HepG2 (cell line): ENCODE results near the gene C6orf136. TPM values are rescaled to one million over a fixed set of nuclear protein-coding genes. Genes with fewer than 3 reads are reported as not detected.

Experiments used
- ATAC-seq: fragments of 200-7000 bp; cut with Tn5 transposase; 3 replicates; pipeline ENCODE4 v1.9.1; 2020; ENCODE audit warnings: mild to moderate bottlenecking, moderate library complexity
- BruUV-seq: library from RNA; stranded (reverse); fragments of 400-500 nt; replicated peaks from 2 replicates; lab custom pipeline; 2021; lab: Mats Ljungman, UMichigan
- CTCF ChIA-PET: fragments of 300-600 bp; formaldehyde crosslinking; extraction: SDS; loops from one replicate; lab custom pipeline; 2021; ENCODE audit warnings: low total read pairs, inconsistent platforms, low intra/inter-chr PET ratio; lab: Yijun Ruan, JAX
- POLR2A ChIA-PET: fragments of 350-600 bp; sonication (Branson Sonifier 250); formaldehyde crosslinking; loops from one replicate; lab custom pipeline; 2020; ENCODE audit warnings: antibody characterized with exemption, inconsistent platforms; lab: Yijun Ruan, JAX
- DNase-seq: peaks from one replicate; pipeline ENCODE4 v3.0.0-alpha.2; 2015; ENCODE audit warnings: low spot score
- FAIRE-seq: peaks from 3 replicates; lab custom pipeline; 2011; peaks lifted over from hg19 to GRCh38; lab: Jason Lieb, UNC
- H2AFZ ChIP-seq: one replicate; pipeline ENCODE4 v1.6.1; 2011; ENCODE audit warnings: low read length, inconsistent platforms
- H3K27ac ChIP-seq: fragments of 300-600 bp; 3 replicates; pipeline ENCODE4 v1.8.0; 2011; ENCODE audit warnings: mixed run types, mild to moderate bottlenecking, mixed read lengths, low read length, inconsistent platforms; ENCODE audit not compliant: insufficient read depth; ENCODE audit errors: extremely low read length
- H3K27me3 ChIP-seq, 2 experiments: fragments of 200-600 bp in 1 of 2; 2 replicates in 1 of 2; 3 replicates in 1 of 2; pipeline versions ENCODE4 v1.6.0 to v1.8.0; 2011; ENCODE audit warnings: low read length in 2 of 2, mild to moderate bottlenecking in 2 of 2, moderate library complexity in 2 of 2, inconsistent platforms in 1 of 2; ENCODE audit not compliant: insufficient read depth in 2 of 2, control insufficient read depth in 1 of 2
- H3K36me3 ChIP-seq, 2 experiments: fragments of 200-600 bp in 1 of 2; replicated peaks in 1 of 2; 2 replicates in 1 of 2; 3 replicates in 1 of 2; pipeline versions ENCODE4 v1.5.1 to v1.8.0; 2011; ENCODE audit warnings: low read length in 2 of 2, inconsistent platforms in 1 of 2; ENCODE audit not compliant: insufficient read depth in 2 of 2, control insufficient read depth in 1 of 2
- H3K4me1 ChIP-seq: 2 replicates; pipeline ENCODE4 v1.5.1; 2012; ENCODE audit warnings: low read length, inconsistent platforms; ENCODE audit not compliant: insufficient read depth
- H3K4me2 ChIP-seq: 2 replicates; pipeline ENCODE4 v1.6.0; 2011; ENCODE audit warnings: low read depth, low read length, inconsistent platforms
- H3K4me3 ChIP-seq, 3 experiments: fragments of 200-600 bp in 1 of 3; sonication (generic), shearing (Covaris generic) in 1 of 3; replicated peaks in 1 of 3; 2 replicates each; pipeline ENCODE4 v1.5.1; 2011 to 2016; ENCODE audit warnings: low read length in 3 of 3, inconsistent platforms in 2 of 3, low read depth in 2 of 3, mild to moderate bottlenecking in 2 of 3, control low read depth in 1 of 3, mixed read lengths in 1 of 3; ENCODE audit not compliant: insufficient read depth in 1 of 3
- H3K79me2 ChIP-seq: one replicate; pipeline ENCODE4 v1.6.1; 2011; ENCODE audit warnings: low read length, inconsistent platforms; ENCODE audit not compliant: insufficient read depth
- H3K9ac ChIP-seq: 2 replicates; pipeline ENCODE4 v1.6.0; 2011; ENCODE audit warnings: mild to moderate bottlenecking, low read depth, low read length, inconsistent platforms; ENCODE audit not compliant: insufficient read depth
- H3K9me3 ChIP-seq: 2 replicates; pipeline ENCODE4 v1.5.1; 2012; ENCODE audit warnings: mild to moderate bottlenecking, low read length
- H4K20me1 ChIP-seq: 2 replicates; pipeline ENCODE4 v1.6.0; 2011; ENCODE audit warnings: inconsistent platforms, mild to moderate bottlenecking, low read length, moderate library complexity; ENCODE audit not compliant: insufficient read depth
- ARNTL ChIP-seq: sonication (generic); formaldehyde crosslinking; IDR thresholded peaks from 2 replicates; pipeline ENCODE4 v1.4.0; 2020; ENCODE audit warnings: mild to moderate bottlenecking, missing genetic modification reagents
- ATF4 ChIP-seq, 2 experiments: fragments of 450-650 bp in 1 of 2; sonication (generic) in 1 of 2; formaldehyde crosslinking; IDR thresholded peaks; 2 replicates each; pipeline versions ENCODE4 v1.5.0 to v1.8.0; 2020 to 2022; ENCODE audit warnings: mild to moderate bottlenecking in 1 of 2, missing genetic modification reagents in 1 of 2
- CENPT ChIP-seq: sonication (generic); formaldehyde crosslinking; IDR thresholded peaks from 2 replicates; pipeline ENCODE4 v1.8.0; 2022; ENCODE audit warnings: low read depth, mild to moderate bottlenecking, moderate library complexity, missing genetic modification reagents
- FOXM1 ChIP-seq: sonication (generic); formaldehyde crosslinking; IDR thresholded peaks from 2 replicates; pipeline ENCODE4 v1.5.0; 2020; ENCODE audit warnings: missing genetic modification reagents
- IRF1 ChIP-seq: sonication (generic); formaldehyde crosslinking; IDR thresholded peaks from 2 replicates; pipeline ENCODE4 v1.4.0; 2020; ENCODE audit warnings: low read depth, mild to moderate bottlenecking, missing genetic modification reagents
- JUN ChIP-seq: sonication (generic); formaldehyde crosslinking; IDR thresholded peaks from 2 replicates; pipeline ENCODE4 v1.4.0; 2020; ENCODE audit warnings: mild to moderate bottlenecking, missing genetic modification reagents
- KDM6A ChIP-seq: IDR thresholded peaks from 2 replicates; pipeline ENCODE4 v1.6.1; 2016; ENCODE audit warnings: low read depth
- MED1 ChIP-seq: sonication (generic); formaldehyde crosslinking; IDR thresholded peaks from 2 replicates; pipeline ENCODE4 v1.4.0; 2020; ENCODE audit warnings: missing genetic modification reagents
- MED13 ChIP-seq: sonication (generic); formaldehyde crosslinking; IDR thresholded peaks from 2 replicates; pipeline ENCODE4 v1.5.0; 2020; ENCODE audit warnings: missing genetic modification reagents
- PHF8 ChIP-seq: sonication (generic); formaldehyde crosslinking; IDR thresholded peaks from 2 replicates; pipeline ENCODE4 v1.5.0; 2020; ENCODE audit warnings: missing genetic modification reagents
- SAFB2 ChIP-seq: sonication (generic); formaldehyde crosslinking; IDR thresholded peaks from 2 replicates; pipeline ENCODE4 v1.5.1; 2020; ENCODE audit warnings: missing genetic modification reagents, low read depth, mild to moderate bottlenecking, borderline replicate concordance
- SNRNP70 ChIP-seq: fragments of 200-400 bp; formaldehyde crosslinking; IDR thresholded peaks from 2 replicates; pipeline ENCODE4 v1.6.1; 2017; ENCODE audit warnings: mild to moderate bottlenecking, low read depth, low read length, moderate library complexity
- SP5 ChIP-seq: IDR thresholded peaks from 2 replicates; pipeline ENCODE4 v1.6.1; 2016; ENCODE audit warnings: low read depth, borderline replicate concordance
- TOE1 ChIP-seq: sonication (generic); formaldehyde crosslinking; IDR thresholded peaks from 2 replicates; pipeline ENCODE4 v1.4.0; 2020; ENCODE audit warnings: mild to moderate bottlenecking, missing genetic modification reagents
- ZFP37 ChIP-seq: sonication (generic); formaldehyde crosslinking; IDR thresholded peaks from 2 replicates; pipeline ENCODE4 v1.4.0; 2020; ENCODE audit warnings: missing genetic modification reagents, borderline replicate concordance
- ZMAT3 ChIP-seq: sonication (generic); formaldehyde crosslinking; conservative IDR thresholded peaks from 2 replicates; pipeline ENCODE4 v1.7.0; 2021; ENCODE audit warnings: missing genetic modification reagents
- ZNF12 ChIP-seq: sonication (generic); formaldehyde crosslinking; IDR thresholded peaks from 2 replicates; pipeline ENCODE4 v1.5.0; 2020; ENCODE audit warnings: missing genetic modification reagents
- ZNF232 ChIP-seq: sonication (generic); formaldehyde crosslinking; IDR thresholded peaks from 2 replicates; pipeline ENCODE4 v1.4.0; 2020; ENCODE audit warnings: missing genetic modification reagents, borderline replicate concordance
- ZNF281 ChIP-seq: sonication (generic); formaldehyde crosslinking; IDR thresholded peaks from 2 replicates; pipeline ENCODE4 v1.4.0; 2020; ENCODE audit warnings: missing genetic modification reagents, borderline replicate concordance
- ZNF292 ChIP-seq: sonication (generic); formaldehyde crosslinking; IDR thresholded peaks from 2 replicates; pipeline ENCODE4 v1.8.1; 2022; ENCODE audit warnings: mild to moderate bottlenecking, low read depth, missing genetic modification reagents, borderline replicate concordance
- ZNF367 ChIP-seq: sonication (generic); formaldehyde crosslinking; IDR thresholded peaks from 2 replicates; pipeline ENCODE4 v1.4.0; 2020; ENCODE audit warnings: missing genetic modification reagents, borderline replicate concordance
- WGBS: methylation state at CpG from one replicate; pipeline ENCODE4 v1.1.6; 2017; ENCODE audit warnings: low lambda C conversion rate; 5-methylcytosine and 5-hydroxymethylcytosine counted together
- in situ Hi-C: cut with HindIII; loops from 2 replicates; pipeline ENCODE4 v1.10.0; 2017; ENCODE audit warnings: low pct_unique_long_range_greater_than_20kb; ENCODE audit not compliant: extremely low pct_ligation_motif_present
- intact Hi-C: fragments of 100-400 bp; cut with micrococcal nuclease; formaldehyde crosslinking; loops from one replicate; pipeline ENCODE4 v1.10.0; 2022; ENCODE audit not compliant: unreplicated experiment
- polyA plus RNA-seq, 8 experiments: library from polyadenylated mRNA; depleted of rRNA in 3 of 8; stranded (reverse) in 7 of 8; unstranded in 1 of 8; fragments of >200 nt; fragmentation: Illumina TruSeq in 4 of 8; extraction: Trizol in 4 of 8; gene quantifications; 2 replicates each; pipeline versions ENCODE4 v1.2.1 to v1.2.3, GENCODE V29; 2011 to 2016; ENCODE audit warnings: low read depth in 4 of 8, missing spikeins in 1 of 8, mixed read lengths in 1 of 8; ENCODE audit not compliant: insufficient read depth in 1 of 8
- total RNA-seq, 5 experiments: library from RNA; depleted of rRNA; stranded (reverse); fragments of >200 nt; fragmentation: Illumina TruSeq; extraction: Trizol; gene quantifications; 2 replicates each; pipeline ENCODE4 v1.2.3, GENCODE V29; 2016; ENCODE audit warnings: low read depth in 1 of 5

Gene C6orf136
- total and polyA plus RNA-seq, 2 of the 13 experiments (the other 11 are each of a cell fraction or from before 2014, with no cell fraction given): 12.0 to 26.2 TPM

GRCh38 chr6:30614044-30614842, 32.7 kb upstream of the C6orf136 start:
- Histone ChIP-seq H3K4me1 (peaks cover 30% of the 10 kb centered on the region), H3K4me3 (peak overlapping the region; percentile 13 to 87 (median 19); a peak in 3 of 6 replicates), H3K36me3 (peaks cover 2 to 11% of the 10 kb centered on the region in 2 experiments), H3K9ac (peak overlapping the region; percentile 100), H4K20me1 (peaks cover 12% of the 10 kb centered on the region), H2AFZ (no peak overlapping the region), H3K27ac (peak overlapping the region; percentile 98), H3K27me3 (no peaks in the 10 kb centered on the region; a peak in 1 of 5 replicates), H3K4me2 (peak overlapping the region; percentile 88), H3K79me2 (peaks cover 39% of the 10 kb centered on the region), H3K9me3 (no peaks in the 10 kb centered on the region)
- 77% methylated on average over 8 of the region's 8 CpGs for WGBS
- POLR2A ChIA-PET: interaction anchor here (0.6 to 4.8 kb wide), 46 partner anchors 11 to 1208 kb away, joined by 3 to 172 read pairs (median 4); partner anchors contain the start of genes ABCF1, ATAT1, C6orf136 and DHX16
- in situ Hi-C loops: no loop called here
- intact Hi-C loops: no loop called here
- no peak for ATAC-seq
- no TSS peak for BruUV-seq
- no peak for FAIRE-seq
- DNase-seq: no peak
- CTCF ChIA-PET: no interaction called here
- TF ChIP-seq SAFB2 (CRISPR knock-in tag) (peak; percentile 36), MED13 (no peak), ZNF281 (no peak), IRF1 (no peak), JUN (0 out of 2 replicates have a peak, but pooled peaks have one; percentile 10), KDM6A (CRISPR knock-in tag) (no peak), ZFP37 (CRISPR knock-in tag) (no peak), SNRNP70 (no peak), SP5 (CRISPR knock-in tag) (no peak), ZNF12 (CRISPR knock-in tag) (no peak), ATF4 (CRISPR knock-in tag; IDR thresholded peaks at IDR 0.05) (no peak), PHF8 (CRISPR knock-in tag) (peak; percentile 40), MED1 (CRISPR knock-in tag) (peak; percentile 13; the same call in 1 of the 2 replicates), ZNF367 (no peak), TOE1 (no peak; the same call in 1 of the 2 replicates), FOXM1 (CRISPR knock-in tag) (no peak), CENPT (CRISPR knock-in tag) (no peak), ARNTL (CRISPR knock-in tag) (no peak), ZNF292 (CRISPR knock-in tag) (no peak), ZMAT3 (CRISPR knock-in tag) (no peak), ZNF232 (no peak)
